Upper lobe of left lung (tissue), 6 donors: ENCODE data around the gene SNED1. TPM values are rescaled to one million over a fixed set of nuclear protein-coding genes. Genes with fewer than 3 reads are reported as not detected.

Experiments used
- ATAC-seq, 2 donors: fragments of 200-7000 bp; cut with Tn5 transposase; one replicate each; pipeline ENCODE4 v1.9.1; 2022; ENCODE audit warnings: mild to moderate bottlenecking in 2 of 2, moderate library complexity in 2 of 2; ENCODE audit not compliant: low FRiP score in 2 of 2
- DNase-seq, 2 donors: peaks; one replicate each; pipeline ENCODE4 v3.0.0-alpha.2; 2019 to 2020
- H3K27ac ChIP-seq, 4 donors: fragments of 200-600 bp; sonication (generic); one replicate each; pipeline ENCODE4 v1.5.1; 2016 to 2019
- H3K27me3 ChIP-seq, 4 donors: fragments of 200-600 bp; sonication (generic); one replicate each; pipeline ENCODE4 v1.5.1; 2017 to 2019
- H3K36me3 ChIP-seq, 4 donors: fragments of 200-600 bp; sonication (generic); one replicate each; pipeline ENCODE4 v1.5.1; 2016 to 2019
- H3K4me1 ChIP-seq, 4 donors: fragments of 200-600 bp; sonication (generic); one replicate each; pipeline ENCODE4 v1.5.1; 2018 to 2019
- H3K4me3 ChIP-seq, 4 donors: fragments of 200-600 bp; sonication (generic); one replicate each; pipeline ENCODE4 v1.5.1; 2017 to 2019; ENCODE audit warnings: mild to moderate bottlenecking in 2 of 4, moderate library complexity in 1 of 4
- H3K9me3 ChIP-seq, 4 donors: fragments of 200-600 bp; sonication (generic); one replicate each; pipeline ENCODE4 v1.5.1; 2018 to 2019
- CTCF ChIP-seq, 6 experiments: fragments of 450-650 bp in 4 of 6; fragments of 200-600 bp in 2 of 6; sonication (generic) in 2 of 6; IDR thresholded peaks; one replicate each; pipeline ENCODE4 v1.5.1; 2016 to 2019; ENCODE audit warnings: antibody characterized with exemption in 6 of 6
- EP300 ChIP-seq, 4 donors: sonication (generic); formaldehyde crosslinking; IDR thresholded peaks; one replicate each; pipeline ENCODE4 v1.5.1; 2017; ENCODE audit warnings: antibody characterized with exemption in 4 of 4, control low read depth in 2 of 4
- POLR2A ChIP-seq, 4 donors: fragments of 450-650 bp; IDR thresholded peaks; one replicate each; pipeline ENCODE4 v1.5.1; 2016 to 2017; ENCODE audit warnings: antibody characterized with exemption in 4 of 4, mild to moderate bottlenecking in 2 of 4
- POLR2AphosphoS5 ChIP-seq, 2 donors: sonication (generic); formaldehyde crosslinking; IDR thresholded peaks; one replicate each; pipeline ENCODE4 v1.5.1; 2017; ENCODE audit warnings: antibody characterized with exemption in 2 of 2
- whole genome bisulfite sequencing, 2 donors: methylation state at CpG; one replicate each; pipeline ENCODE4 v1.1.5; 2017 to 2018; 5-methylcytosine and 5-hydroxymethylcytosine counted together
- small RNA-seq, 4 donors: library from RNA; depleted of rRNA; stranded (forward); fragments of <200 nt; gene quantifications; one replicate each; pipeline ENCODE3, GENCODE V24; 2016
- total RNA-seq, 6 donors: library from RNA; depleted of rRNA in 4 of 6; stranded (reverse); fragments of >200 nt in 4 of 6; gene quantifications; one replicate each; pipeline versions ENCODE4 v1.1.0 to v1.2.1, GENCODE V29; 2016 to 2021
- donor health status: DM: no; HTN: no; CAD: no; lungs with moderate emphysema.
- donor health status: DM: no; HTN: yes; CAD: no; lungs with severe emphysema.

Gene SNED1
- total RNA-seq, 6 donors from 2014 or later: 26.0 to 189 (median 38.9) TPM

GRCh38 chr2:241142593-241142992 lies 144.2 kb downstream of the SNED1 start:
- WGBS, 2 donors: 96 to 100% methylated on average over 5 to 9 of the region's 9 CpGs
- ATAC-seq: no peak
- Histone ChIP-seq H3K27me3 (no peaks in the 10 kb centered on the region), H3K36me3 (peaks cover 0 to 13% (median 3%) of the 10 kb centered on the region in 4 donors), H3K4me3 (no peak overlapping the region), H3K27ac (no peak overlapping the region), H3K9me3 (no peaks in the 10 kb centered on the region), H3K4me1 (no peaks in the 10 kb centered on the region)
- TF ChIP-seq CTCF (IDR thresholded peaks at IDR 0.05) (no peak), POLR2AphosphoS5 (IDR thresholded peaks at IDR 0.05) (no peak), EP300 (IDR thresholded peaks at IDR 0.05) (no peak), POLR2A (IDR thresholded peaks at IDR 0.05) (no peak)
- DNase-seq: no peak

Small RNA genes within 50 kb of the gene (small RNA-seq; reads per million reads assigned to genes)
- 0 reads per million in 4 donors for gene AC005237.2

Other genes starting within 250 kb of the SNED1 start
- 1 to 10 TPM in 1 of 6 donors, under 1 TPM in 3, not detected in 2; 0.15 to 1.2 (median 0.35) TPM for gene KIF1A, start 178.4 kb upstream of the SNED1 start, total RNA-seq
- gene AGXT, start 129.8 kb upstream of the SNED1 start, total RNA-seq: under 1 TPM in 3 of 6 donors, not detected in 3; 0.30 to 0.46 (median 0.44) TPM
- 100 to 1,000 TPM in 1 of 6 donors, 10 to 100 TPM in 5; 11.5 to 117 (median 29.0) TPM for gene MAB21L4, start 102.5 kb upstream of the SNED1 start, total RNA-seq
- gene CROCC2, start 92.3 kb upstream of the SNED1 start, total RNA-seq: 10 to 100 TPM in 3 of 6 donors, 1 to 10 TPM in 2, under 1 TPM in 1; 0.23 to 17.8 (median 7.6) TPM
- 10 to 100 TPM; 22.3 to 54.4 (median 25.4) TPM for gene MTERF4, start 103.7 kb downstream of the SNED1 start, total RNA-seq
- gene PASK, start 150.9 kb downstream of the SNED1 start, total RNA-seq: 10 to 100 TPM in 5 of 6 donors, 1 to 10 TPM in 1; 4.3 to 18.9 (median 13.8) TPM
- 10 to 100 TPM; 38.8 to 76.1 (median 57.7) TPM for gene PPP1R7, start 151.8 kb downstream of the SNED1 start, total RNA-seq
- gene ANO7, start 190.1 kb downstream of the SNED1 start, total RNA-seq: 1 to 10 TPM in 5 of 6 donors, under 1 TPM in 1; 0.30 to 1.3 (median 1.1) TPM